HG03097 (cell line): ENCODE measurements around the gene CFAP44.
"Not testable (repeated sequence)": the region's sequence is repeated elsewhere in the genome, so short reads cannot be mapped to it uniquely, and the experiment has no call there.

Experiments used
- ATAC-seq: cut with Tn5 transposase; IDR thresholded peaks from one replicate; pipeline ENCODE4 v1.9.1; 2021; ENCODE audit not compliant: unreplicated experiment, low FRiP score

CFAP44 gene, protein sequence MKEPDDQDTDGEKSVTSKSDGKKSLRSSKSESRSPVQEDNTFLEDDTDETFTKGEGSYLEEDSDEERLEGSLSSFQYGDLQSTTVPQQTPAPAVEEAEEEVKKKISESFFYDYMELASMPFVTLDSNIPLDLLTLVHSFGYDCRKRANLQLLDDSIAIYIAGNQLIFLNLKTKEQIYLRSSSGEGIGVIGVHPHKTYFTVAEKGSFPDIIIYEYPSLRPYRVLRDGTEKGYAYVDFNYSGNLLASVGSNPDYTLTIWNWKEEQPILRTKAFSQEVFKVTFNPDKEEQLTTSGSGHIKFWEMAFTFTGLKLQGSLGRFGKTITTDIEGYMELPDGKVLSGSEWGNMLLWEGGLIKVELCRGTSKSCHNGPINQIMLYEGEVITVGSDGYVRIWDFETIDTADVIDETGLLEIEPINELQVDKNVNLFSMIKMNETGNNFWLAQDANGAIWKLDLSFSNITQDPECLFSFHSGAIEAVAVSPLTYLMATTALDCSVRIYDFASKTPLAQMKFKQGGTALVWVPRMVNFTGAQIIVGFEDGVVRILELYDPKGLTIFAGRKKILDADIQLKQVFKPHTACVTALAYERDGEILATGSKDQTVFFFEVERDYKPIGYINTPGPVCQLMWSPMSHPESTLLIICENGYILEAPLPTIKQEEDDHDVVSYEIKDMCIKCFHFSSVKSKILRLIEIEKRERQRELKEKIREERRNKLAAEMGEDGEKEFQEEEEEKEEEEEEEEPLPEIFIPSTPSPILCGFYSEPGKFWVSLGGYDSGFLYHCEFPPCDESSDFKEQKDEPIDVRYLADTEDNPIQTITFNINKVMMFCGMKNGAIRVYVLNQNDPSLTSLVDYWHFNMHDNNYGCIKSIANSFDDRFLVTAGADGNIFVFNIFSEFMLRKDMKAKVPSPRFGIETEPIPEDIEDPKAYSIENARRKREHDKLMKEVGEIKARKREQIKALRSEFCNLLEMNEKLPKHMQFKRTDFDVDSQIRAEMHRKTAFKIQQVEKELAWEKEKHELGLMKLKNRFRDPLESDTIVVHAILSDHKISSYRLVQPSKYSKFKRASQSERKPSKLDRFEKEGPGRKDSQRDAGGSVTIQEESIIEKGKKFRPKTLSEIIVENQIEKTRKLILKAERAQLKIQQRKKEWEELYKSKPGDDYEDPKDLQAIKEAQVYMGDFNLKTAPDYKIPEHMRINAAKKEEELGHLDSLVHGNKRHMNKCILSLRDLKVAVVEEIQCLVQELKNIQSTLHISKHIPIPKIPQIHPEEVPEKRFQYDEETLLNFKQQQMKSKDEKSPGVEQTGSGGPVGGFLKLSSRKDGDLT (N-terminal part only)

DNA sequence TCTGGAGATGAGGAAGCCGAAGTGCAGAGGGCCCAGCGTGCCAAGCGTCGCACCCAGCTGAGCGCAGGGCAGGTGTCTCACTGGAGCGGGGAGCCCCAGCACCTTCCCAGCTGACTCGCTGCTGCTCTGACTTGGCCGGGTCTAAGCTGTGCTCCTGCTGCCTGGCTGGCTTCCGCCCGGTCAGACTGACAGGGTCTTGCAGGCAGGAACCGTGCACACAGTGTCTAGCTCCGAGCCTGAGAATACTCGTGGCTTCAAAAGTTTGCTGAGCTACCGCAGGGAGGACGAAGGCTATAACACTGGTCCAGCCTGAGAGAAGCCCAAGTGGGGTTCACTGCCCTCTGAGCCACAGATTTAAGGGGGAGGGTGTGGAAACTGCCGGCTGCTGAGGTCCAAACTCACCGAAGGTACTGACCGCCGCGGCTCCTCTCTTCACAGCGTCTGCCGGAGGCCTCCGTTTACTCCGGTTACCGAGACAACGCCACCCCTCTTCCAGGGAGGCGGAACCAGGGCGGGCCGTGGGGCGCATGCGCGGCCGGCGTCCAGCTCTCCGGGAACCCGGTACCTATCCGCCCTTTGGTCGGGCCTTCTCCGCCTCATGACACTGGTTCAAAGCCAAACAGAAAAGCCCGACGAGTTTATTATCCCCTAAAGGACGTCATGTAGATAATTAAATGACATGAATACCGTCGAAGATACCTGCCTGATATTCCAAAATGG lies at the start of gene CFAP44:
Gene CFAP44, minus strand, starts transcription at position 443 of the 720 bp plus-strand sequence. CDS start 7,829 bp downstream, outside the sequence.
- no peak for ATAC-seq

DNA sequence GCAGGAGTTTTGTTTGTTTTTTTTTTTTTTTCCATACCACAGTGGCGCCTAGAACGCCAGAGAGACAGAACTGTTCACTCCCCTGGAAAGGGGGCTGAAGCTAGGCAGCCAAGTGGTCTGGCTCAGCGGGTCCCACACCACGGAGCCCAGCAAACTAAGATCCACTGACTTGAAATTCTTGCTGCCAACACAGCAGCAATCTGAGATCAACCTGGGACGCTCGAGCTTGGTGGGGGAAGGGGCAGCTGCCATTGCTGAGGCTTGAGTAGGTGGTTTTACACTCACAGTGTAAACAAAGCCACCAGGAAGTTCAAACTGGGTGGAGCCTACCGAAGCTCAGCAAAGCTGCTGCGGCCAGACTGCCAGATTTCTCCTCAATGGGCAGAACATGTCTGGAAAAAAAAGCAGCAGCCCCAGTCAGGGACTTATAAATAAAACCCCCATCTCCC lies 43.9 kb upstream of the CFAP44 start:
- ATAC-seq: no peak

DNA sequence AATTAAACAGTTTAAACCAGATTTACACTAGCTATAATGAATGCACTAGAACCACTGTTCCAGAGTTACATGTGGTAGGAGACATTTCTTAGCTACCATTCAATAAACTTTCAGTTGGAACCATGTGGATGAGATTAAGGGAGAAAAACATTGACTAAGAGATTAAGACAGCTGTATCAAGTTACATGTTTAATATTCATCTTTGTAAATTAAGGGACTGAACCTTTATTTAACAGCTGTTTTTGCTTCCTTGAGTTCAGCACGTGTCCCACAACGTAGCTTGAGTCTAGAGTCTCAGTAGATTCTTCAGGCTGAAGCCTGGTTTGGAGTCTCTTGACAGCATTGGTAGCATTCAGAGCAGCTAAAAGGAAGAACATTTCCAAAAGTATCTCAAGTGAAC lies 27.2 kb upstream of the CFAP44 start:
- ATAC-seq: no peak

DNA sequence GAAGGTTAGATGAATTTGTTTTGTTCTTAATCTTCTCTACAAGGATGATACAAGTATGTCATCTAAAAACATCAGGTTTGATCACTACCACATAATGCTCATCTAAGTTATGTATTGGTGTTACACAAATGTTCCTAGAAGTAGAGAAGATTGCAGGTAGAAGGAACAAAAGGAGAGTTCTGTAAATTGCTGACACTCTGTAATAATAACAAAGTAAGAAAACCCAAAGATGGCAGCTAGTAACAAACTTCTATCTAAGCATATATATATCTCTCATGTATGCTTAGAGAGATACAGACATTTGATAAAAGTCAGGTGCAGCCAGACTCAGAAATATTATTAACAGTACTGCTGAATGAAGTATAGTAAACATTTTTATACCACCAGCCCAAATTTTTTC lies 20.2 kb upstream of the CFAP44 start:
- no peak for ATAC-seq

DNA sequence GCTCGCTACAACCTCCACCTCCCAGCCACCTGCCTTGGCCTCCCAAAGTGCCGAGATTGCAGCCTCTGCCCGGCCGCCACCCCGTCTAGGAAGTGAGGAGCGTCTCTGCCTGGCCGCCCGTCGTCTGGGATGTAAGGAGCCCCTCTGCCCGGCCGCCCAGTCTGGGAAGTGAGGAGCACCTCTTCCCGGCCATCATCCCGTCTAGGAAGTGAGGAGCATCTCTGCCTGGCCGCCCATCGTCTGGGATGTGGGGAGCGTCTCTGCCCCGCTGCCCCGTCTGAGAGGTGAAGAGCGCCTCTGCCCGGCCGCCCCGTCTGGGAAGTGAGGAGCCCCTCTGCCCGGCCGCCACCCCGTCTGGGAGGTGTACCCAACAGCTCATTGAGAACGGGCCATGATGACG lies 17.3 kb upstream of the CFAP44 start:
- ATAC-seq: not testable (repeated sequence)

DNA sequence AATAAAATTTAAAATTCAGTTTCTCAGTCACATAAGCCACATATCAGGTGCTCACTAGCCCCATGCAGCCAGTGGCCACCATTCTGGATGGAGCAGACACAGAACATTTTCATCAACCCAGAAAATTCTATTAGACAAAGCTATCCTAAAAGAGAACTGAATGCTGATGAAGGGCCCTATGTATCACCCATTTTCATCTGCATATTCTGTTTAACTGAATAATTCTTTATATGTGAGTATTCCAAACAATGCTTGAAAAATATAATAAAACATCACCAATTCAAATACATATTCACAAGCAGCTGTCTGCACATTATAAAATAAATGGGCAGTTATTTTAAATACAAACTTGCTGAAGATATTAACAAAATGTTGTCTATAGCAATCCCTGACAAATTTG lies 14.2 kb upstream of the CFAP44 start:
- no peak for ATAC-seq

DNA sequence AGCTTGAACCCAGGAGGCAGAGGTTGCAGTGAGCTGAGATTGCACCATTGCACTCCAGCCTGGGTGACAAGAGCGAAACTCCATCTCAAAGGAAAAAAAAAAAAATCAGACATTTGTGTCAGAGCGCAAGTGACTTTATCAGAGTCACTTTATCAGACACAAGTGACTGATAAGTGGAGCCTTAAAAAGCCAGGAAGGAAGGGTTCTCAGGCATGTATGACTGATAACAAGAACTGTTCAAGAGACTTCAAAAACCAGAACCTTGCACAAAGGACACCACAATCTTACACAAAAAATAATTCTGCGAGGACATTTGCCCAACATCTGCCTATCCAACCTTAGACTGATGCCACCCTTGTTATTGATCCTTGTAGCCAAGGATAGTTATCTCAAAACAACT lies 13.3 kb upstream of the CFAP44 start:
- ATAC-seq: no peak

DNA sequence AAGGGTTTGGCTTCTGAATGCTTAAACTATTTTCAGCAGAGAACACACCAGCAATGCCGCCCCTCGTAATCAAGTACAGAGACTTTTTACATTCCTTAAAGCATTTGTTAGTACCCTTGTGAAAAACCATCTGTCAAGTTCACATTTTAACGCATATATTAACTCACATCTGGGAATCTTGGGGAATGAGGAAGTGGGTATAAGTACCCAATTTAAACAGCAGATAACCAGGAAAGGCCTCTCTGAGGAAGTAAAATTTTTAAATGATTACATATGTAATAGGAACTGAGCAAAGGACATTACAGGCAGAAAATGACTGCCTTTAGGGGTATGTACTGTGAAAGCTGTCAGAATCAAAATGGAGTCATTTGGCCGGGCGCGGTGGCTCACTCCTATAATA lies 12.8 kb upstream of the CFAP44 start:
- no peak for ATAC-seq

DNA sequence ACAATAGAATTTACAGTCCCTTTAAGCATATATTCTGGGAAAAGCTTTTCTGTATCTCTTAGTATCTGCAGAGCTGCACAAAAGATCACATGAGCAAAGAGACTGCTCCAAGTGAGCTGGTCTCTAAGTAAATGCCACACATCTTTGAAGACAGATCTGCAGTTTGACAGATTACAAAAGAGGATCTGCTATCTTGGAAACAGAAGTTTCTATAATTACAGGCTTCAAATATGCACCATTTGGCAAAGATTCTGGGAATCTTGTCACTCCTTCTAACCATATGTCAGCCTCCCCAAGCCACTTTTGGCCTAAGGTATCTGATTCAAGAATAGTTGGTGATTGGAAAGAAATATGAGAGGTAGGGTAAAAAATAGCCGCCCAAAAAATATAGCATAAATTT lies 9.6 kb upstream of the CFAP44 start:
- no peak for ATAC-seq

DNA sequence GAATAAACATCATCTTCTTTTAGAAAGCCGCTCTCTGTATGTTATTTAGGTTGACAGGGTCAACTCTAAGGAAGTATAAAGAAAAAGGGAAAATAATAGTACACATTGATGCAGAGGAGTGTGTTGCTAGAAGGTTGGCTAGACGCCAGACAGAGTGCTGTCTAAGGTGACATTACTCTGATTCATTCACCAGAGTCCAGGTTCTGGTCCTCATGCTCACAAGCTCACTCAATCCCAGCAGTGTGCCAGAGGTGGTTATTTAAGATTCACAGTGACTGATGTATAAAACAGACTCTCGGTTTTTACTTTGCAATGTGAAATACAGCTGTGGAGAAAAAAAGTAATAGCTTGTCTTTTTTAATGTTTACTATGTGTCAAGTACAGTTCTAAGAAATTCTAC lies 1.7 kb downstream of the CFAP44 start:
- ATAC-seq: no peak

DNA sequence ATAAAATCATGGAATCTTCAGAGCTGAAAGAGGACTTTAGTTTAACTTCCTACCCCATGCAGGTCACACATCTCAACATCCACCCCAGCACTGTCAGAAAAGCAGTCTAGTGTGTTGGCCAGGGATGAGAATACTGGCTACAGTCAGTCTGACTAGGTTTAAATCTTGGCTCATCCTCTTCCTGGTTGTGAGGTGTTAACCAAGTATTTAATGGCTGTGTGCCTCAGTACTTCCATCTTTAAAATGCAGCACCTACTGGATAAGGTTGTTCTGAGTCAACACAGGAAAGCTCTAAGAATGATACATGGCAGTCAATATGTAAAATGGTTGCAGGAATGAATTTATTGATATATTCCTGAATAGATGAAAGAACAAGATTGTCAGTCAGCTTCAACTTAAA lies 3.1 kb downstream of the CFAP44 start:
- no peak for ATAC-seq

DNA sequence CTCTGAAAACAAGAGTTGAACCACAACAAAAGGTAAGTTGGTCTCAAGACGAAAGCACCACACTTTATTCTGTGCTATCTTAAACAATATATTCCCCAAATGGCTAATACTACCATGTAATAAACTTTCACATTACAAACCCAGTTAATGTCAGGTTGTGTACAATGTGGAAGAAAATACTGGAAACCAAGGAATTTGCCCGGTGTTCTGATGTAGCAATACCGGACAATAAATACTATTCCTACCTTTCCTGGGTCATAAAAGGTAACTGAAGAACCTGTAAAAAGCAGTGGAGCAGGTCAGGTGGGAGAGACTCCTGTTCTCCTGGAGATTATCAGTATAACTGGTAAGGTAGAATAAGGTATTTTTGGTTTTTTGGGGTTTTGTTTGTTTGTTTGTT lies 3.9 kb downstream of the CFAP44 start:
- no peak for ATAC-seq

DNA sequence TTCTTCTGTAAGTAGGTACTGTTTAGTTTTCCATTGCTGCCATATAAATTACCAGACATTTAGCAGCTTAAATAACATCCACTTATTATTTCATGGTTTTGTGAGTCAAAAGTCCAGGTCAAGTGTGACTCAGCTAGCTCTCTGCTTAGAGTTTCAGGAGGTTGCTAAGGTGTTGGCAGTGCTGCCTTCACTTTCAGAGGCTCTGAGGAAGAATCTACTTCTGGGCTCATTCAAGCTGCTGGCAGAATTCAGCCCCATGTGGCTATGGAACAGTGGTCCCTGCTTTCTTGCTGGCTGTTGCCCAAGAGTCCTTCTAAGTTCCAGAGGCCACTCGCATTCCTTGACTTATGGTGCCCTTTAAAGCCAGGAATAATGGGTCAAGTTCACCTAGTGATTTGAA lies 4.5 kb downstream of the CFAP44 start:
- no peak for ATAC-seq

DNA sequence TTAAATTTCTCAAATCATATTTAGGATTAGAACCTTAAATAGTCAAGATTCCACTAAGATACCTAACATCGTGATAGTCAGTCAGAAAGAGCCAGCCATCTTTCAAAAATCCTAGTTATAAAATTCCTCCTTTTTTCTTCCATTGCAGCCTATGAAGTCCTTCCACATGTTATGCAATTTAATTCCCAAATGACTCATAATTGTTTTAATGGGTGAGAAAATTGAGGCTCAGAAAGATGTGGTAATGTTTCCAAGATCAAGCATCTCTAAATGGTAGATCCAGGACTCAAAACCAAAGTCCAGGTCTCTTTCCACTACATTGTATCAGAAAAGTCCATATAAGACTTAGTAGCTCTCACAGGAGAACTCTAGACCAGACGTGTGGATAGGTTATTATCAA lies 9.5 kb downstream of the CFAP44 start:
- ATAC-seq: no peak

DNA sequence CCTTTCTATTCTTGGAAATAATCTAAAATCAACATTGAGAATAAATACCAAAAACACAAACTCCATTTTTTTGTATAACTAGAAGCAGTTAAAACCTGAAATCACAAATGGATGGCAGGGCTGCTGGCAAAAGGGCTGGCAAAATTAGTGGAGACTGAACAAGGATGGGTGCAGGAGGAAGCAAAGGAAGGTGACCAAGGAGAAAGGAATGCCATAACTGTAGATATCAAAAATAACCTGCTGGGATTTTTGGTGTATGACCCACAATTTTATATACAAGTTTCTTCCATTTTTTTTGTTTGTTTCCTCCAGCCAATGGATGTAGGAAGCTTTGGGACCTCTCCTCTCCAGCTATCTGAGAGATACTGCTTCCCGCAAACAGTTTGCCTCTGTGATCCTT lies 12.7 kb downstream of the CFAP44 start:
- ATAC-seq: no peak

DNA sequence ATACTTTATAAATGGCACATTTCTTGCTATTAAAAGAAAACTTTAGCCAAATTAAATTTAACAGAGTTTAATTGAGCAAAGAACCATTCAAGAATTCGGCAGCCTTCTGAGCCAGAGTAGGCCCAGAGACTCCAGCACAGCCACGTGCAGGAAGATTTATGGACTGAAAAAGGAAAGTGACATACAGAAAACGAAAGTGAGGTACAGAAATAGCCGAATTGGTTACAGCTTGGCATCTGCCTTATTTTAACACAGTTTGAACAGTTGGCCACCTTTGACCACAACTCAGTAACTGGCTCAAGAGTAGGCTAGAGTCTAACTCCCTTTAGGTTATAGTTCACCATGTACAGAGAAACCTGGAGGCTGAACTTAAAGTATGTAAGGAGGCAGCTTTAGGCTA lies 17.6 kb downstream of the CFAP44 start:
- no peak for ATAC-seq

DNA sequence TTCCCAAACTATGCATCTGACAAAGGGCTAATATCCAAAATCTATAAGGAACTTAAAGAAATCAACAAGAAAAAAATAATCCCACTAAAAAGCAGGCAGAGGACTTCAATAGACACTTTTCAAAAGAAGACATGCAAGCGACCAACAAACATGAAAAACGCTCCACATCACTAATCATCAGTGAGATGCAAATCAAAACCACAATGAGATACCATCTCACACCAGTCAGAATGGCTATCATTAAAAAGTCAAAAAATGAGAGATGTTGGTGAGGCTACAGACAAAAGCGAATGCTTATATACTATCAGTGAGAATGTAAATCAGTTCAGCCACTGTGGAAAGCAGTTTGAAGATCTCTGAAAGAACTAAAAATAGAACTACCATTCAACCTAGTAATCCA lies 20.2 kb downstream of the CFAP44 start:
- no peak for ATAC-seq

DNA sequence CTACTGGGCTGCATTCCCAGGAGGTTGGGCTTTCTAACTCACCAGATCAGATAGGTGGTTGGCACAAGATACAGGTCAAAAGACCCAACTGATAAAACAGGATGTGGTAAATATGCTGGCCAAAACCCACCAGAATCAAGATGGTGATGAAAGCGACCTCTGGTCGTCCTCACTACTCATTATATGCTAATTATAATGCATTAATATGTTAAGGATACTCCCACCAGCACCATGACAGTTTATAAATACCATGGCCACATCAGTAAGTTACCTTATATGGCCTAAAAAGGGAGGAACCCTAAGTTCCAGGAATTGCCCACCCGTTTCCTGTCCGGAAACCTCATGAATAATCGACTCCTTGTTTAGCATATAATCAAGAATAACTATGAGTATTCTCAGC lies 31.6 kb downstream of the CFAP44 start:
- no peak for ATAC-seq

DNA sequence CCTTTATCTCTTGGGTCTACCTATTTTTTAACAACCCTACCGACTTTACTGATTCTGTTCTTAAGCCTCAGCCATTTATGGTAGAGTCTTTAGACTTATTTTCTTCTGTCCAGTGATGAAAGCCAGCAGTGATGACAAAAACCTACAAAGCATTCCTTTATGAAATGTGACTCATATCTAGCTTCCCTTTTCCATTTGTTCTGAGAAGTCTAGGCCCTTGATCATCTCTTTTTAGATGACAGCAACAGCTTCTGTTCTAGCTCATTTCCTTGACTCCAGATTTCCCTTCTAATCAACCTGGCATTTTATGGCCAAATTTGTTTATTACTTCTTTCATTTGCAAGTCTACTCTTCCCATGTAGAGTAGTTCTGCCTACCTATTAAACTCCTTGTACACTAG lies 36.1 kb downstream of the CFAP44 start:
- ATAC-seq: no peak

DNA sequence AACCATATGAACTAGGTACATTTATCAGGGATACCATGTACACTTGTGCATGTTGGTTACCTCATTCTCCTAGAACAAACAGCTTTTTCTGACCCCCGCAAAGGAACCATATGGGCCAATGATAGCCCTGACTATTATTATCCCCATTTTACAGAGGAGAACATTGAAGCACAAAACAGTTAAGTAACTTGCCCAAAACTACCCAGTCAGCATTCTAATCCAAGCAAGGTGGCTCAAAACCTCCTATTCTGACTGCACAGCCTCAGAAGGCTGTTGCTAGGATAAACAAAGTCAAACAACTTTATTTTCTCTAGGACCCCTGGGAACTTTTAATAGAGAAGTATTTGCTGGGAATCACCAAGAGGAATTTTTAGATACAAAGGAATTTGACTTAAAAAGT lies 36.7 kb downstream of the CFAP44 start:
- ATAC-seq: no peak
